ENCODE measurements around the gene GOLGA6L7.
"Not testable (repeated sequence)": the region's sequence is repeated elsewhere in the genome, so short reads cannot be mapped to it uniquely, and the experiment has no call there.

GOLGA6L7 gene

GRCh38 chr15:28842210-28842609 lies 6.2 kb downstream of the GOLGA6L7 start:
- DNase-seq, result not testable (repeated sequence)

- not testable (repeated sequence) for DNase-seq
Observed at GRCh38 chr15:28840285-28840684, 8.2 kb downstream of the GOLGA6L7 start.

GRCh38 chr15:28834957-28835585 lies 13.4 kb downstream of the GOLGA6L7 start:
- DNase-seq, result not testable (repeated sequence)

- DNase-seq, result peak; percentile 56 to 89
Observed at GRCh38 chr15:28831897-28832587, 16.4 kb downstream of the GOLGA6L7 start.

GRCh38 chr15:28821420-28821819 lies 27.0 kb downstream of the GOLGA6L7 start:
- not testable (repeated sequence) for DNase-seq

GRCh38 chr15:28819930-28820295 lies 28.5 kb downstream of the GOLGA6L7 start:
- not testable (repeated sequence) for DNase-seq

- not testable (repeated sequence) for DNase-seq
Observed at GRCh38 chr15:28819019-28819929, 29.2 kb downstream of the GOLGA6L7 start.

GRCh38 chr15:28818168-28818567 lies 30.3 kb downstream of the GOLGA6L7 start:
- DNase-seq, result not testable (repeated sequence)

- DNase-seq, result not testable (repeated sequence)
Observed at GRCh38 chr15:28814059-28814458, 34.4 kb downstream of the GOLGA6L7 start.

- DNase-seq, result not testable (repeated sequence)
Observed at GRCh38 chr15:28813392-28813791, 35.1 kb downstream of the GOLGA6L7 start.

GRCh38 chr15:28811852-28812550 lies 36.4 kb downstream of the GOLGA6L7 start:
- DNase-seq, result not testable (repeated sequence)

- DNase-seq, result not testable (repeated sequence)
Observed at GRCh38 chr15:28810444-28810843, 38.0 kb downstream of the GOLGA6L7 start.

GRCh38 chr15:28808136-28808535 lies 40.3 kb downstream of the GOLGA6L7 start:
- DNase-seq, result not testable (repeated sequence)

GRCh38 chr15:28800366-28800765 lies 48.1 kb downstream of the GOLGA6L7 start:
- DNase-seq, result not testable (repeated sequence)

GRCh38 chr15:28798234-28798633 lies 50.2 kb downstream of the GOLGA6L7 start:
- DNase-seq, result not testable (repeated sequence)

- not testable (repeated sequence) for DNase-seq
Observed at GRCh38 chr15:28794231-28794630, 54.2 kb downstream of the GOLGA6L7 start.

All from hippocampal formation (tissue), 2 donors.